ENCODE results near the gene CYP11A1.

GRCh38 chr15:74289671-74290070 lies 77.8 kb downstream of the CYP11A1 start:
- TF ChIP-seq CTCF (IDR thresholded peaks at IDR 0.05): no peak
- no peak for TF ChIP-seq POLR2A (IDR thresholded peaks at IDR 0.05)

Measured in esophagus squamous epithelium (tissue), 4 donors.